ENCODE results near the gene AHDC1.

GRCh38 chr1:27536010-27536757, 67.8 kb downstream of the AHDC1 start:
- TF ChIP-seq CTCF (IDR thresholded peaks at IDR 0.05) (no peak), POLR2A (IDR thresholded peaks at IDR 0.05) (no peak)
